GM21529 (cell line): ENCODE results near the gene SLC39A2.

Source experiments
- ATAC-seq: cut with Tn5 transposase; IDR thresholded peaks from one replicate; pipeline ENCODE4 v1.9.1; 2021; ENCODE audit not compliant: unreplicated experiment

SLC39A2 gene

DNA sequence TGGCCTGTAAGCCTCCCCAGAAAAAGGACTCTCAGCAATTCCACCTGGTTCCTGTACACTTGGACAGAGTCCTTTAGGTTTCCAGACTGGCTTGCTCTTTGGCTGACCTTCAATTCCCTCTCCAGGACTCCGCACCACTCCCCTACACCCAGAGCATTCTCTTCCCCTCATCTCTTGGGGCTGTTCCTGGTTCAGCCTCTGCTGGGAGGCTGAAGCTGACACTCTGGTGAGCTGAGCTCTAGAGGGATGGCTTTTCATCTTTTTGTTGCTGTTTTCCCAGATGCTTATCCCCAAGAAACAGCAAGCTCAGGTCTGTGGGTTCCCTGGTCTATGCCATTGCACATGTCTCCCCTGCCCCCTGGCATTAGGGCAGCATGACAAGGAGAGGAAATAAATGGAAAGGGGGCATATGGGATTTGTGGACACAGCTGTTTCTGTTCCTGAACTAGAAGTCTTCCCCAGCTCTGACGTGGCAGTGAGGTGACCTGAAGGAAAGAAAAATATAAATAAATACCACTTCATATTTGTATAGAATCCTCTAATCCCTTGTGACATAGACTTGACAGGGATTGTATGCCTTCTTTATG lies 44.4 kb downstream of the SLC39A2 start:
- no peak for ATAC-seq

DNA sequence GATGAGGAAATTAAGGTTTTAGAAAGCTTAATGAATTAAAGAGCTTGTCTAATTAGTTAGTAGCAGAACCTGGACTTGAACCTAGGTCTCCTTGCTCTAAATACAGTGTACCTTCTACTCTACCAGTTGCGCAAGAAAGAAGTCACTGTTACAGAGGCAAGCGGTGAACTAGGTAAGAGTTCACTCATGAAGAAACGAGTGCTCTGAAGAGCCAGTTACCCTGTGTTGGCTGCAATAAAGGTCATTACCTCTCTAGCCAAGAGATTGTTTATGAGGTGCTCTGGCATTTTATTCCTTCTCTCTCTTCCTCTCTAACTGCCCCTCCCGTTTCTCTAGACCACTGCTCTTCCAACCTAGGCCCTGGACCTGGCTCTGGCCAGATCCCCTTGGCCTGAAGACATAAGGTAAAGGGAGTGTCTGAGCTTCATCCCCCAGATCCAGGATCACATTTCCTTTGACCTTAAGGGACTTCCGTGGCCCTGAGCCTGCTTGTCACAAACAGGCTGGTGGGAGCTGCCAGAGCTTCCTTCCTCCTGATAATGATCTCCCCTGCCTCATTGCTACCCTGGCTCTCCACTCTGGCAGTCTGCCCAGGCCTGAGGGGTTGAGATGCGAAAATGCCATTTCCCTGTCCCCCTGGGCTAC lies 45.0 kb downstream of the SLC39A2 start:
- ATAC-seq: no peak

DNA sequence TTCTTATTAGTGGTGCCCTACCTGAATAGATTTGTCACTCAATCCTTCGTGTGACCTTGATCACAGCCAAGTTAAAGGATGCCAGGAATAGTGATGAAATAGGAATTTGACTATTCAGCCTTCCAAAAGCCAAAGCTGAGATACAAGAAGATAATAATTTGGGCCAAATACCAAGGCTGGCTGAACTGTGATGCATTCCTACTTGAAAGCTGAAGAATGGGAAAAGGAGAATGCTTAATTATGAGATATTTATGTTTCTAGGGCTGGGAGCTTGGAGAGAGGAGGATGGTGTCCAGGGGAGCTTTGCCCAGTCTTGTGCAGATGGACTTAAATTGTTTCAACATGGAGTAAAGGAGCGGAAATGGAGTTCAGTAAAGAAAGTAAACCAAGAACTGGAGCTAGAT lies 48.3 kb downstream of the SLC39A2 start:
- no peak for ATAC-seq

DNA sequence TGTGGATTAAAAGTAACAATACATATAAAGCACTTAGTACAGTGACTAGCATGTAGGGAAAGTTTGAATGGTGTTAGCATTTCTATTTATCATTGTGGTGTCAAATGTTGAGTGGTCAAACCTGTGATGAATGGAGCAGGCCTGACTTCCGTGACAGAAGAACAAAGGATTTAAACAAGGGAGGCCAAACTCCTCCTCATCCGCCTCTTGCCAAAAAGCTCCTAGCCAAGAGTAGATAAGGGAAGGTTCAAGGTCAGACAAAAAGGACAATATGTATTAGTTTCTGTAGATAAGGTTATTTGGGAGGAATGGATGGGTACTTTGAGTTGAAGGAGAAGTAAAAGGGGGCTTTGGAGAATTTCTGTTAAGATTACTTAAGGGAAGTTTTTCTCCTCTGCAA lies 49.5 kb downstream of the SLC39A2 start:
- no peak for ATAC-seq

DNA sequence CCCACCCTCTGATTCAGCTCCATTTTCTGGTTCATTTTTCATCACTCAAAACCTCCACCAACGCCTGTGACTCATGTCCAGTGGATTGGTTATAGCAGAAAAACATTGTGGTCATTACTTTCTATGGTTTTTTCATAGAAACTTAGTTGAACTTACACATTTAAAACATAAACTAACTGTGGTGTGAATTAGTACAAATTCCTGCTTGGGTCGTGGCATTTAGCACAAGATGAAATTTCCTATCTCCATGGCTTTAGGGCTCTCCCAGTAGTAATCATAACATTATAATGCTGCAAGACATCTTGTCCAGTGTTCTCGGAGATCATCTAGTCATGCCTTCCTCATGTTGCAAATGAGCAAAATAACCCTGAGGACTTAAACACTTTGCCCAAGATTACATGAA lies 50.2 kb downstream of the SLC39A2 start:
- no peak for ATAC-seq

DNA sequence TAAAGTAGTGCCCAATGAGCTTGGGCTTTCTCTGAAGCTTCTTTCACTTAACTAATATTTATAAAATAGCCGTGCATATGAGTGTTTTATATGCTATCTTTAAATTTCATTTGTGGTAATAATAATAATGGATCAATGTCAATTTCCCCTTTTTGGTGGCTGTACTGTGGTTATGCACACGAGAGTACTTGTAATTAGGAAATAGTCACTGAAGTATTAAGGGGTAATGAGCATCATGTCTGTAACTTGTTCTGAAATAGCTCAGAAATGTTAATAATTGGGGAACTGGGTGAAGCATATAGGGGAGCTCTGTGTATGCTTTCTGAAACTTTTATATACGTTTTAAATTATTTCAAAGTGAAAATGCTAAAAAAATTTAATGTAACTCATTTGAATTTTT lies 51.5 kb downstream of the SLC39A2 start:
- no peak for ATAC-seq
